HCT116 (cell line): ENCODE results near the gene ASIC5. TPM values are rescaled to one million over a fixed set of nuclear protein-coding genes. Genes with fewer than 3 reads are reported as not detected.

Source experiments
- ATAC-seq: fragments of 200-7000 bp; cut with Tn5 transposase; 2 replicates; pipeline ENCODE4 v1.9.1; 2020; ENCODE audit warnings: mild to moderate bottlenecking, moderate library complexity
- BruUV-seq: library from RNA; stranded (reverse); fragments of 400-500 nt; replicated peaks from 2 replicates; lab custom pipeline; 2021; lab: Mats Ljungman, UMichigan
- CTCF ChIA-PET: fragments of 300-600 bp; sonication (Branson Sonifier 250); formaldehyde crosslinking; loops from one replicate; lab custom pipeline; 2021; ENCODE audit warnings: antibody characterized with exemption; lab: Charles Lee
- POLR2A ChIA-PET: fragments of 300-600, 350-600 bp; sonication (Branson Sonifier 250); formaldehyde crosslinking; loops from one replicate; lab custom pipeline; 2021; ENCODE audit warnings: antibody characterized with exemption; lab: Charles Lee
- RAD21 ChIA-PET, 2 experiments: fragments of 300-600 bp; sonication (Branson Sonifier 250); formaldehyde crosslinking; loops; one replicate each; lab custom pipeline; 2023; ENCODE audit warnings: low total read pairs in 2 of 2; ENCODE audit not compliant: uncharacterized antibody in 2 of 2, unreplicated experiment in 2 of 2, low non-redundant PET in 1 of 2; lab: Charles Lee
- DNase-seq: peaks from one replicate; pipeline ENCODE4 v3.0.0-alpha.2; 2010; ENCODE audit warnings: low read depth, low spot score
- H2AFZ ChIP-seq: fragments of 200-600 bp; shearing (Covaris generic), sonication (generic); 2 replicates; pipeline ENCODE4 v1.6.1; 2017; ENCODE audit warnings: low read depth, mixed run types, mixed read lengths, antibody characterized with exemption, low read length; ENCODE audit not compliant: poor library complexity, severe bottlenecking
- H3K27ac ChIP-seq: 2 replicates; pipeline ENCODE4 v1.5.1; 2012; ENCODE audit warnings: low read depth, low read length
- H3K27me3 ChIP-seq: fragments of 200-600 bp; sonication (generic); 2 replicates; pipeline ENCODE4 v1.6.1; 2016; ENCODE audit warnings: mixed run types, low read length, mixed read lengths; ENCODE audit not compliant: insufficient read depth
- H3K36me3 ChIP-seq, 2 experiments: fragments of 200-500 bp in 1 of 2; fragments of 200-600 bp in 1 of 2; sonication (Bioruptor generic) in 1 of 2; sonication (generic) in 1 of 2; 2 replicates each; pipeline versions ENCODE4 v1.5.1 to v1.6.1; 2014 to 2016; ENCODE audit warnings: low read length in 2 of 2, inconsistent platforms in 1 of 2, mixed read lengths in 1 of 2, mixed run types in 1 of 2; ENCODE audit not compliant: insufficient read depth in 2 of 2, control insufficient read depth in 1 of 2
- H3K4me1 ChIP-seq, 2 experiments: fragments of 200-600 bp in 1 of 2; sonication (generic) in 1 of 2; 2 replicates each; pipeline versions ENCODE4 v1.5.1 to v1.6.1; 2012 to 2017; ENCODE audit warnings: low read length in 2 of 2, inconsistent platforms in 1 of 2, mild to moderate bottlenecking in 1 of 2, mixed read lengths in 1 of 2, mixed run types in 1 of 2, moderate library complexity in 1 of 2; ENCODE audit not compliant: insufficient read depth in 2 of 2, control insufficient read depth in 1 of 2
- H3K4me2 ChIP-seq: fragments of 200-600 bp; sonication (generic); 2 replicates; pipeline ENCODE4 v1.6.1; 2017; ENCODE audit warnings: mixed run types, low read length, mixed read lengths
- H3K4me3 ChIP-seq, 2 experiments: fragments of 200-600 bp in 1 of 2; sonication (generic) in 1 of 2; replicated peaks in 1 of 2; 2 replicates each; pipeline ENCODE4 v1.5.1; 2011 to 2016; ENCODE audit warnings: low read length in 2 of 2, control low read depth in 1 of 2, low read depth in 1 of 2, mild to moderate bottlenecking in 1 of 2, mixed read lengths in 1 of 2, mixed run types in 1 of 2
- H3K79me2 ChIP-seq: fragments of 200-600 bp; sonication (generic); 2 replicates; pipeline ENCODE4 v1.6.1; 2017; ENCODE audit warnings: mild to moderate bottlenecking, mixed run types, low read length, moderate library complexity, mixed read lengths; ENCODE audit not compliant: insufficient read depth
- H3K9ac ChIP-seq: fragments of 200-600 bp; sonication (generic); 2 replicates; pipeline ENCODE4 v1.6.1; 2016; ENCODE audit warnings: low read length, mixed read lengths
- H3K9me2 ChIP-seq: fragments of 200-600 bp; sonication (generic), shearing (Covaris generic); 2 replicates; pipeline ENCODE4 v1.6.1; 2017; ENCODE audit warnings: mixed run types, mild to moderate bottlenecking, moderate library complexity; ENCODE audit not compliant: insufficient read depth
- H3K9me3 ChIP-seq, 2 experiments: fragments of 200-500 bp in 1 of 2; fragments of 200-600 bp in 1 of 2; sonication (Bioruptor generic) in 1 of 2; sonication (generic) in 1 of 2; 2 replicates each; pipeline ENCODE4 v1.6.1; 2014 to 2017; ENCODE audit warnings: low read length in 2 of 2, mixed read lengths in 2 of 2, inconsistent platforms in 1 of 2, low read depth in 1 of 2, mild to moderate bottlenecking in 1 of 2, mixed run types in 1 of 2, moderate library complexity in 1 of 2; ENCODE audit not compliant: control insufficient read depth in 1 of 2, insufficient read depth in 1 of 2
- H4K20me1 ChIP-seq: fragments of 200-600 bp; sonication (generic), shearing (Covaris generic); 2 replicates; pipeline ENCODE4 v1.6.1; 2017; ENCODE audit warnings: mixed run types, mild to moderate bottlenecking, moderate library complexity; ENCODE audit not compliant: insufficient read depth
- CBX3 ChIP-seq: IDR thresholded peaks from 2 replicates; pipeline ENCODE4 v1.6.1; 2012; ENCODE audit warnings: low read depth
- CEBPB ChIP-seq: IDR thresholded peaks from 2 replicates; pipeline ENCODE4 v1.6.1; 2012; ENCODE audit warnings: low read depth
- EGR1 ChIP-seq: IDR thresholded peaks from 2 replicates; pipeline ENCODE4 v1.6.1; 2012; ENCODE audit warnings: low read depth
- ELF1 ChIP-seq: IDR thresholded peaks from 2 replicates; pipeline ENCODE4 v1.6.1; 2012; ENCODE audit warnings: low read depth, borderline replicate concordance
- EZH2phosphoT487 ChIP-seq: fragments of 200-600 bp; IDR thresholded peaks from 2 replicates; pipeline ENCODE4 v1.6.1; 2018; ENCODE audit warnings: antibody characterized with exemption, borderline replicate concordance
- FOSL1 ChIP-seq: IDR thresholded peaks from 2 replicates; pipeline ENCODE4 v1.6.1; 2012; ENCODE audit warnings: low read depth
- JUND ChIP-seq: IDR thresholded peaks from 2 replicates; pipeline ENCODE4 v1.6.1; 2012
- POLR2A ChIP-seq: IDR thresholded peaks from 2 replicates; pipeline ENCODE4 v1.7.0; 2011; ENCODE audit warnings: borderline replicate concordance; ENCODE audit not compliant: insufficient read depth, insufficient read length; ENCODE audit errors: extremely low read depth
- POLR2AphosphoS5 ChIP-seq: IDR thresholded peaks from 2 replicates; pipeline ENCODE4 v1.6.1; 2011; ENCODE audit warnings: mild to moderate bottlenecking, low read depth, low read length, moderate library complexity
- SIN3A ChIP-seq: IDR thresholded peaks from 2 replicates; pipeline ENCODE4 v1.6.1; 2012; ENCODE audit warnings: low read depth
- SP1 ChIP-seq: IDR thresholded peaks from 2 replicates; pipeline ENCODE4 v1.6.1; 2012; ENCODE audit warnings: low read depth
- SRF ChIP-seq: IDR thresholded peaks from 2 replicates; pipeline ENCODE4 v1.6.1; 2012; ENCODE audit warnings: low read depth
- YY1 ChIP-seq: IDR thresholded peaks from 2 replicates; pipeline ENCODE4 v1.6.1; 2011; ENCODE audit warnings: low read length, low read depth, moderate library complexity, mild to moderate bottlenecking; ENCODE audit not compliant: insufficient replicate concordance; ENCODE audit errors: extremely low read depth
- ZFX ChIP-seq: fragments of 450-650 bp; IDR thresholded peaks from 2 replicates; pipeline ENCODE4 v1.6.1; 2017
- ZNF274 ChIP-seq: fragments of 200-500 bp; sonication (Bioruptor generic); IDR thresholded peaks from 2 replicates; pipeline ENCODE4 v1.6.1; 2014; ENCODE audit warnings: mild to moderate bottlenecking, low read depth, low read length, inconsistent platforms
- intact Hi-C: fragments of 100-400 bp; cut with micrococcal nuclease; formaldehyde crosslinking; loops from 2 replicates; pipeline ENCODE4 v1.10.0; 2022
- total RNA-seq: library from RNA; stranded (reverse); gene quantifications from one replicate; pipeline ENCODE4 v1.2.1, GENCODE V29; 2021; ENCODE audit not compliant: unreplicated experiment
- TF ChIP-seq, protein P1 (sequence below): IDR thresholded peaks from 2 replicates; pipeline ENCODE4 v1.6.1; 2012
- TF ChIP-seq, protein P2 (sequence below), 3 experiments: fragments of 200-600 bp in 1 of 3; sonication (generic) in 1 of 3; IDR thresholded peaks in 2 of 3; conservative IDR thresholded peaks in 1 of 3; 2 replicates each; pipeline ENCODE4 v1.5.1; 2012 to 2017; ENCODE audit warnings: low read depth in 2 of 3, low read length in 2 of 3, antibody characterized with exemption in 1 of 3, borderline replicate concordance in 1 of 3, control low read depth in 1 of 3, mild to moderate bottlenecking in 1 of 3, mixed read lengths in 1 of 3, mixed run types in 1 of 3, moderate library complexity in 1 of 3; ENCODE audit not compliant: insufficient read depth in 1 of 3
- TF ChIP-seq, protein P3 (sequence below): IDR thresholded peaks from 2 replicates; pipeline ENCODE4 v1.6.1; 2011; ENCODE audit warnings: mild to moderate bottlenecking, low read length, moderate library complexity; ENCODE audit not compliant: insufficient replicate concordance; ENCODE audit errors: extremely low read depth

The ASIC5 gene
- total RNA-seq, 1 experiment from 2014 or later, result not detected

DNA sequence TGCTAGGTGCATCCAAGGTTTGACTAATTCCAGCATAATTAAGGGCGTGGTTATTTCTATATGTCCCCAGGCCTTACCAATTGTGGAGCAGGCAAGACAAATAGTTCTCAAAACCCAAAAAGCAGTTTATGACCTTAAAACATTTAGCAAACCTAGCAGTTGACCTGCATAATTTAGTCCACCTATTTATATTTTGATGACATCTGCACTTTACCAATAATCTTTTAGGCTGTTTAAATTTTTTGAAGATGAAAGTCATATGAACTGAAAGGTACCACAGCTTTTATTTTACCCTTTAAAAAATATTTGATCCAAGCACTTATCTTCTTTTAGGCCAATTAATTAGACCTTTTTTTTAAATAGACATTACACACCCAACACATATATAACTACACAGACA lies 9.8 kb upstream of the ASIC5 start:
- Histone ChIP-seq H3K4me3 (no peak overlapping the region), H4K20me1 (no peaks in the 10 kb centered on the region), H3K4me2 (no peak overlapping the region), H3K9me3 (no peaks in the 10 kb centered on the region), H3K27ac (no peak overlapping the region), H2AFZ (no peak overlapping the region), H3K36me3 (no peaks in the 10 kb centered on the region), H3K9me2 (no peaks in the 10 kb centered on the region), H3K9ac (no peak overlapping the region), H3K4me1 (no peaks in the 10 kb centered on the region), H3K27me3 (no peaks in the 10 kb centered on the region), H3K79me2 (no peaks in the 10 kb centered on the region)
- no TSS peak for BruUV-seq
- ChIA-PET RAD21 (no interaction called here), POLR2A (no interaction called here), CTCF (no interaction called here)
- DNase-seq, result no peak
- no peak for ATAC-seq
- TF ChIP-seq, protein P1, sequence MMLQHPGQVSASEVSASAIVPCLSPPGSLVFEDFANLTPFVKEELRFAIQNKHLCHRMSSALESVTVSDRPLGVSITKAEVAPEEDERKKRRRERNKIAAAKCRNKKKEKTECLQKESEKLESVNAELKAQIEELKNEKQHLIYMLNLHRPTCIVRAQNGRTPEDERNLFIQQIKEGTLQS, result no peak
- TF ChIP-seq SIN3A (no peak), POLR2A (no peak), ELF1 (no peak), ZNF274 (no peak)
- intact Hi-C loops, result no loop called here

DNA sequence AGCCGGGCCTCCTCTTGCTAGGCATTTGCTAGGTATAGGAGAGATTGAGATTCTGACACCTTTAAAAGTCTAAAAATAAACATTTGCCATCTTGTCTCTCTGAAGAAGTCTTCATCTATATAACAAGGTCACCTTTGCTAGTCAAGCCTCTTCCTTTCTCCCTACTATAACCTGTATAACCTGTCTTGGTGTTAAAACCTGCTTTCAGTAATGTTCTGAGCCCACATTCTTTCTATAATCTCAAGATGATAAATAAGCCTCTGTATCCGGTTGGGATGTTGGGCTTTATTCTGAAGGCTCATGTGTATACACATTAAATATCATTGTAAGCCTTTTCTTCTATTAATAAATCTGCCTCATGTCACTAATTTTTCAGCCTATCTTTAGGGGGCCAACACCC lies 10.2 kb downstream of the ASIC5 start:
- H2AFZ ChIP-seq, result no peak overlapping the region
- H3K36me3 ChIP-seq, result no peaks in the 10 kb centered on the region
- H3K9me2 ChIP-seq, result no peaks in the 10 kb centered on the region
- no peak overlapping the region for H3K27ac ChIP-seq
- ChIA-PET CTCF (no interaction called here), RAD21 (no interaction called here), POLR2A (no interaction called here)
- H3K27me3 ChIP-seq, result no peaks in the 10 kb centered on the region
- BruUV-seq, result no TSS peak
- H4K20me1 ChIP-seq, result no peaks in the 10 kb centered on the region
- no peak overlapping the region for H3K9ac ChIP-seq
- H3K9me3 ChIP-seq, result no peaks in the 10 kb centered on the region
- no peaks in the 10 kb centered on the region for H3K79me2 ChIP-seq
- H3K4me2 ChIP-seq, result no peak overlapping the region
- intact Hi-C loops, result no loop called here
- no peaks in the 10 kb centered on the region for H3K4me1 ChIP-seq
- no peak overlapping the region for H3K4me3 ChIP-seq
- ATAC-seq (no peak), DNase-seq (no peak)
- TF ChIP-seq EGR1 (no peak), ZFX (no peak), POLR2AphosphoS5 (no peak), SP1 (no peak), POLR2A (no peak), SRF (no peak), CEBPB (no peak), FOSL1 (no peak), YY1 (no peak), EZH2phosphoT487 (no peak), JUND (no peak), CBX3 (no peak), ZNF274 (no peak)
- TF ChIP-seq, protein P2, sequence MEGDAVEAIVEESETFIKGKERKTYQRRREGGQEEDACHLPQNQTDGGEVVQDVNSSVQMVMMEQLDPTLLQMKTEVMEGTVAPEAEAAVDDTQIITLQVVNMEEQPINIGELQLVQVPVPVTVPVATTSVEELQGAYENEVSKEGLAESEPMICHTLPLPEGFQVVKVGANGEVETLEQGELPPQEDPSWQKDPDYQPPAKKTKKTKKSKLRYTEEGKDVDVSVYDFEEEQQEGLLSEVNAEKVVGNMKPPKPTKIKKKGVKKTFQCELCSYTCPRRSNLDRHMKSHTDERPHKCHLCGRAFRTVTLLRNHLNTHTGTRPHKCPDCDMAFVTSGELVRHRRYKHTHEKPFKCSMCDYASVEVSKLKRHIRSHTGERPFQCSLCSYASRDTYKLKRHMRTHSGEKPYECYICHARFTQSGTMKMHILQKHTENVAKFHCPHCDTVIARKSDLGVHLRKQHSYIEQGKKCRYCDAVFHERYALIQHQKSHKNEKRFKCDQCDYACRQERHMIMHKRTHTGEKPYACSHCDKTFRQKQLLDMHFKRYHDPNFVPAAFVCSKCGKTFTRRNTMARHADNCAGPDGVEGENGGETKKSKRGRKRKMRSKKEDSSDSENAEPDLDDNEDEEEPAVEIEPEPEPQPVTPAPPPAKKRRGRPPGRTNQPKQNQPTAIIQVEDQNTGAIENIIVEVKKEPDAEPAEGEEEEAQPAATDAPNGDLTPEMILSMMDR (IDR thresholded peaks at IDR 0.05 in 2 of 3, conservative IDR thresholded peaks at IDR 0.05 in 1 of 3; ENCODE audit: borderline replicate concordance in 1 of 3, insufficient read depth in 1 of 3, low read depth in 2 of 3, low read length in 2 of 3), result no peak
- TF ChIP-seq, protein P3, sequence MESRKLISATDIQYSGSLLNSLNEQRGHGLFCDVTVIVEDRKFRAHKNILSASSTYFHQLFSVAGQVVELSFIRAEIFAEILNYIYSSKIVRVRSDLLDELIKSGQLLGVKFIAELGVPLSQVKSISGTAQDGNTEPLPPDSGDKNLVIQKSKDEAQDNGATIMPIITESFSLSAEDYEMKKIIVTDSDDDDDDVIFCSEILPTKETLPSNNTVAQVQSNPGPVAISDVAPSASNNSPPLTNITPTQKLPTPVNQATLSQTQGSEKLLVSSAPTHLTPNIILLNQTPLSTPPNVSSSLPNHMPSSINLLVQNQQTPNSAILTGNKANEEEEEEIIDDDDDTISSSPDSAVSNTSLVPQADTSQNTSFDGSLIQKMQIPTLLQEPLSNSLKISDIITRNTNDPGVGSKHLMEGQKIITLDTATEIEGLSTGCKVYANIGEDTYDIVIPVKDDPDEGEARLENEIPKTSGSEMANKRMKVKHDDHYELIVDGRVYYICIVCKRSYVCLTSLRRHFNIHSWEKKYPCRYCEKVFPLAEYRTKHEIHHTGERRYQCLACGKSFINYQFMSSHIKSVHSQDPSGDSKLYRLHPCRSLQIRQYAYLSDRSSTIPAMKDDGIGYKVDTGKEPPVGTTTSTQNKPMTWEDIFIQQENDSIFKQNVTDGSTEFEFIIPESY, result no peak
